ENCODE data around the gene PRKCH.

PRKCH gene

DNA sequence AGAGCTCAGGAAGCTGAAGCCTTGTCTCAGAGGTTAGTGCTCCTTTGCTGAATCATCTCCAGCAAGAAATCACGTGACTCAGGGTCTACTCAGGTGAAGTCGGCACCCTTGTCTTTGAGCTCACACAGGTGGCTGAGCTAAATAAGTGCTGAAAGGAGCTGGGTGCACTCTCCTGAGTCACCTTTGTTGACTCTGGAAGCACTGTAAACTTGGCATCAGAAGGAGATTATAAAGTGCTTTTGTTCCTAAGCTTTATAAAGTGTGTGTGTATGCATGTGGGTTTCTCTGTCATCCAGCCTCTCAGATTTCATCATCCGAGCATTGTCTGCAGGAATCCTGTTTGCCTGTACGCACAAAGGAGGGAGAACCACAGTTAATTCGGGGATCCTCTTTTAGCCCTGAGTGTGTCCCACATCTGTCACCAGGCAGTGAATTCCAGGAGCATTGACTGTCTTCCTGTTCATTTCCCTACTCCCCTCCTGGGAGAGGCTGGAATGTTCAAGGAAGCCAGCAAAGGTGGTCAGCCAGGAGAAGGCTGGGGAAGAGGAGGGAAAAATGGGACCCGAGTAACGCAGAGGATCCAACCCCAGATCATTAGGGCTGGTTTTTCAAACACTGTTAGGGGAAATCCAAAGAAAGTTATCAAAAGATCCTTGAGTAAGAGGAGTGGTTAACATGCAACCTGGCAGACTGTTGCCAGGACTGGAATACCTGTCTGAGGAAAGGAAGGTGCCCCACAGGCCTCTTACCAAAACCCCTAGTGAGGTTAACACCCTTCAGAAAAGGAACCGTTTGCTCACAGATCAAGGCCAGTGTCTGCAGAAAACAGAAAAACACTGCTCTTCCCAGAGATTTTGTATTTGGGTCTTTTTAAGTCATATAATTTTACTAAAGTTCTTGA is 216.4 kb downstream of the PRKCH start:
- peak; percentile 94 for DNase-seq

DNA sequence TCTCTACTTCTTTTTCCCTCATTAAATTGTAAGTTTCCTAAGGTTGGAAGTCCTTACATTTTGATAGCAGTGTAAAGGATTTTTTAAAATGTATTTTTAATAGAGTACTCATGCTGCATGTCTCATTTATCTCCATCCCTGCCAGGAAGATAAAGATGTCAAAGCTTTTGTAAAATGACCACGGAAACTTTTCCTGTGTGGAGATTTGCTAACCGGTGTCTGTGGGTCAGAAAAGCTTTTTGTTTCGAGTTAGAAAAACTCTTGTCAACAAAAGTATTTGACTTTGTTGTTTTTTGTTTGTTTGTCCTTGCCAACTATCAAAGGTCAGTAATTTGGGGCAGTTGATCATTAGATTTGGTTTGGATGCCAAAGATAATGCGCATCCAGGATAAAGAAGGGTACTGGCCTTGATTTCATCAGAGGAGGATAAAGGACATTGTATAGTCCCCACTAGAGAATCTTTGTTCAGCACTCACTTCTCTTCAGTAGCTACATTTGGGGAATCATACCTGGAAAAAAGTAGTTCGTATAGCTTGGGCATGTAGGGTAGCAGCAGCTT is 217.2 kb downstream of the PRKCH start:
- DNase-seq = no peak

- no peak for DNase-seq
These were observed 218.3 kb downstream of the PRKCH start for GRCh38 chr14:61539631-61540030.

DNA sequence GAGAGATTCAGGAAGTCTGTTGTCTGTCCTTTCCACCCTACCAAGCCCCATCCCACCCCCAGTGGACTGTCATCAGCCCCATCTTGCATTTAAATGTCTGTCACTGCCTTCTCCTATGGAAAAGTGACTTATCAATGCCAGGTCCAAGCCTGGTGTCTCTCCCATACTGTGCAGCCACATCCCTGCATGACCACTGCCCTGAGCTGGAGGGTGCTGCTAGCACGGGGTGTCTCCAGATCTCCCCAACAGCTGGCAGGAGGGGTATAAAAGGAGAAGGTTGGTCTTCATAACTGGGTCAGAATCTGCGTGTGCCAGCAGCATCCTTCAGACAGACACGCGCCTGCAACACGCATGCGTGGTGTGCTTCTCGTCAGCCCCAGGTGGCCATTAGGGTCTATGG is 219.6 kb downstream of the PRKCH start:
- DNase-seq = no peak

DNA sequence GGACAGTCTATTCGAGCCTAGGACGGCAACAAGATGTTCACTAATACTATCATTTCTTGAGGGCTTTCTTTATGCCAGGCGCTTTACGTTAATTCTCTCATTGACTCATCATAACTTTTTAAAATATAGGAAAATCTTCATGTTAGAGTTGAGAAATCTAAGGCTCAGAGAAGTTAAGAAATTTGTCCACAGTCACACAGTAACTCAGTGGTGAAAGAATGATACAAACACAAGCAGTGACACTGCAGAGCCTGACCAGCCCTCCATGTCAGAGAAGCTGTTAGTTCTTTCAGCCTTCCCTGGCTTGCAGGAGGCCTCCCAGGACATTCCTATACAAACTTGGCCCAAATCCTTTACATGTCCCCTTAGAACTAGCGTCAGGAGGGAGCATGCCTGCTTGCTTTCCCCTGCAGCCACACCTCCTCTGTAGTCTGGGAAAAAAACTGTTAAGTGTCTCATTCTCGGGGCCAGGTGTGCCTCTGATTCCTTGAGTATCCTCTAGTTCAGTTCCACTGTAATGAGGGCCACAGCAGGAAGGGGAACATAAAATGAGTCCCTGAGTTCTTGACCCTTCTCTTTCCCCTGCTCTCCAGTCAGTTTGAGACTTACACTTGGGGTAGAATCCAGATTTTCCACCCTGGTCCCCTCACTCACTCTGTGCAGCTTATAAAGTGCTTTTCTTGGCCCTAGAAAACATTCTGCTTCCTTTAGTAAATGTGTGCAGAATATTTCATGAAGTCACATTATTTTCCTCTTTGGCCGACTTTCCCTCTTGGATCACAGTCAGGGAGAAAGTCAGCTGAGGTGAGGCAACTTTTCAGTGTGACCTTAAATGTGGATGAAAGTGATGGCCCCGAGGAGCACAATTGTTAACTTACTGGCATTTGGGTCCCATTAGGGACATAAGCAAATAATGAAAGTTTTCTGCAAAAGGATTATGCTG is 221.7 kb downstream of the PRKCH start:
- DNase-seq = no peak

DNA sequence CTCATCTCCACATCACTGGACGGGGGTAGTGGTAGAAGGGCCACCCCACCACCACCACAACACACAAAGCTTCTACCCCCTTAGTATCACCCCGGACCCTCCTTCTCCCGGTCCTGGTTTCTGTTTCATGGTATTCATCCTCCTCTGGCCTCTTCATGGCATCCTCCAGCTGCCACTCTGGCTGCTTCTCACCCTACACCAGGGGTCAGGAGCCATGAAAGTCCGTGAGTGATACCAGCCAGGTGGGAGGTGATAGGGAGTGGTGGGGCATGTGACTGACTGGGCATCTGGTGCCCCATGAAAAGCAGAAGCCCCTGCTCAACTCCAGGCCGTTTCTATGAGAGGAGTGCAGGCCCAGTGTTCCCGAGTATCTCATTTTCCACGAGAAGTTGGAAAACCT is 222.6 kb downstream of the PRKCH start:
- no peak for DNase-seq

- no peak for DNase-seq
These were observed 223.3 kb downstream of the PRKCH start for GRCh38 chr14:61544448-61545330.

DNA sequence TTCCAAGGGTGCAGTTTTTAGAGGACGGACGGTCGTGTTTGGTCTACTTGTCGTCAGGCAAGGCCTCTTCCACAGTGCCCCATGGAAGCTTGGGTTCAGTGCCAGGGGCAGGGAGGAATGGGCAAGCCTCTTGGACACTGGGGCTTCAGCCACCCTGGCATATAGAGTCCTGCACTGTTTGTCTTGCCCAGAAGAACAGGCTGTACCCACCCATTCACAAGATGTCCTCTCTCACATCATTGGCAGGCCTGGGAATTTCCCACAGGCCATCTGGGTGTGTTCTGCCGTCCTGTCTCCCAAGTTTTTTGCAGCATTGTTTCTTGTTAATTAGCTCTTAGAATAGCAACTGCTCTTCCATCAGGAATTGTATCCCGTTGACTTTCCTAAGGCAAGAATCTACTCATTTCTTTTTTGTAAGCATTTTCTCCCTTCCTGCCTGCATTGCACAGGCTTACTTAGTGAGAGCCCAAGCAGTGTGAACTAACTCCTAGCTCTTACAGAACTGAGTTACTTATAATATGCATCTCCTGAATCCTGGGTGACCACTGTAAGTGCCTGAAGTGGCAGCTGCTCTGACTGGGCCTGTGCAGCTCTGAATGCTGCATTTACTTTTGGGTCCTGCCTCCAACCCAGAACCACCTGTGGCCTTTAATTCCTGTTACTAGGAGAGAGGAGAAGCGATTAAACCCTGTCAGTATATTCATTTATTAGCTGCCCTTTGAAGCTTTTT is 224.5 kb downstream of the PRKCH start:
- DNase-seq = no peak

DNA sequence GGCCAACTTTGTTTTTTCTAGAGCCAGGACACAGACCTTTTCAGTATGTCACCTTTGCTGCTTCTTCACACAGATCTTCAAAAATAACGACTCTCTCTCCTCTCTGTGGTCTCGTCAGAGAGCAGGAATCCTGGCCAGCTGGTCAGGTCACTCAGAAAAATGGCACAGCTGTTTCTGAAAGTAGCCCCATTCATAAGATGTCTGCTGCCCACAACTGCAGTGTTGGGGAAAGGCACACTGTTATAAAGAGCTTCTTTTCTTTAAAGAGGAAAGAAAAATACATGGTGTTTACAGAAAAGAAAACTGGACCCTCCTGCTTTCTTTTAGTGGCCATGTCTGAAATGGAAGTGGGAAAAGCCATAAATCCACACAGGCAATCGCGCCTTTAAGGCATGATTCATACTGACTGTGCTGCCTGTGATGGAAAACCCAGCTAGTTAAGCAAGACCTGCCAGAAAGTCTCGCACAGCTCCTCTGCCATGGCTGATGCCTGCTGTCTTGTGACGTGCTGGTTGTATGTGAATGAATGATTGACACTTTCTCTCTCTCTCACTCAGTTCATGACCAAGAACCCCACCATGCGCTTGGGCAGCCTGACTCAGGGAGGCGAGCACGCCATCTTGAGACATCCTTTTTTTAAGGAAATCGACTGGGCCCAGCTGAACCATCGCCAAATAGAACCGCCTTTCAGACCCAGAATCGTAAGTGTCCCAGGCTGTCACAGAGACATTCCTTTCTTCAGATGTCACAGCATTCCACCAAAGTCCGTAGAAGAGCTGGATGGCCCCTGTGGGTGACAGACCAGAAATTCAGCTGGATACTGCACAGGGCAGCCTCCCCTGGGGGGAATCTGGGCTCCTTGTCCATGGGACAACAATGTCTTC is 226.0 kb downstream of the PRKCH start:
- no peak for DNase-seq

DNA sequence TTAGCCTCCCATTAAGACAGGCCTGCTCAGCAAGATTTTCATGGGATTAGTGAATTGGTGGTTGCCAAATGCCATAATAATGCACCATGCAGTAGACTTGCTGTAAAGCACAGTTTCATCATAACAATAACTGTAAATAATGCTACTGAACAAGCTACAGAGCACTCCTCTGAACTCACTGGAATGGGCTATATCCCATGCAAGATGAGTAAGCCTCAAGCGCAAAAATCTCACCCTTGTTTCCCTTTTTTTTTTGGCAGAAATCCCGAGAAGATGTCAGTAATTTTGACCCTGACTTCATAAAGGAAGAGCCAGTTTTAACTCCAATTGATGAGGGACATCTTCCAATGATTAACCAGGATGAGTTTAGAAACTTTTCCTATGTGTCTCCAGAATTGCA is 228.0 kb downstream of the PRKCH start:
- no peak for DNase-seq

DNA sequence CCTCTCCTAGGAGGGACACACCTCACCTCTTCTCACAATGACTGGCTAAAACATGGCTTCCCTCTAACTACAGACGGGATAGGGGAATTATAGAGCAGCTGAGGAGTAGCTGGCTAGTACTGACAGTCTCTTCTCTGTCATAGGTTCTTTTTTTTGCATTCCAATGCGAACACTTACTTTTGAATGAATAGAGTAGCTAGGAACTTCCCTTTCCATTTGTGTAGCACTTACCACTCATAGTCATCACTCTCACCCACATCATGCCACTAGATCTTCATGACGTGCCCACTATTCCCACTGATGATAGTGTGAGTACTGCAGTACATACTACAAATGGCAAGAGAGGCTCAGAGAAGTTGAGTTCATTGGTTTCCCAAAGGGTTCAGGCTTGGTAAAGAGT is 230.0 kb downstream of the PRKCH start:
- no peak for DNase-seq

GRCh38 chr14:61552241-61552640 is 230.9 kb downstream of the PRKCH start:
- no peak for DNase-seq

- DNase-seq = no peak
These were observed 232.6 kb downstream of the PRKCH start for GRCh38 chr14:61553730-61554641.

DNA sequence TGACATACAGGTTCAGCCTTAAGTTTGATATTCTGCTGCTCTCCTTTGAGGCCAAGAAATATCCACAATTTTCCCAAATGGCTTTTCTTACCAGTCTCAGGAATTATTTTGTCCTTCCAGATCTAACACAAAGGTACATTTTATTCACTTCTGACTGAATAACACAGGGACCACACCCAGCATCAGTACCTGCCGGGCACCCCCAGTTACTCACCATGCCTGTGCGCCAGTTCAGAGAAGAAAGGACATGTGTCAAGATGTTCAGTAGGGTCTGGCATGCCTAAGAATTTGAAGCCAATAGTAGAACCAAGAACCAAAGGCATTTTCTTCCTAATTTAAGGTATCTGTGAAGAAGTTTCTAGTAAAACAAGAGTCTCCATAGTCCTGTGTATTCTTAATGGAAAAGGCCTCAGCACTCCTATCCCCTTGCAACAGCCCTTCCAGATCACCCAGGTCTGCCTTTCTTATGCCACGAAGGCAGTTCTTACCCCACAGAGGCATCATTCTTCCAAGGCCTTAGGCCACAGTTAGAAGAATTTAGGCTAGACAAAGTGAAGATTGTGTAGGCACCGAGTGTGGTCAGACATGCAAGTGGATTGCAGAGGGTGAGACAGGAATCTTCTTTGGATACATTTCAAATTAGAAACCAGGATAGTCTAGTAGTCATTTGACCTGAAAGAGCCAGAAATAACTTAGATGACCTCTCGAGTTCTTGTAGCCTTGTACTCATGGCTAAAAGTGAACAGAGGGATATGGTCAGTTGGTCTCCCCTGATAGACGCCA is 233.9 kb downstream of the PRKCH start:
- DNase-seq = no peak

GRCh38 chr14:61556455-61556854 is 235.1 kb downstream of the PRKCH start:
- no peak for DNase-seq

DNA sequence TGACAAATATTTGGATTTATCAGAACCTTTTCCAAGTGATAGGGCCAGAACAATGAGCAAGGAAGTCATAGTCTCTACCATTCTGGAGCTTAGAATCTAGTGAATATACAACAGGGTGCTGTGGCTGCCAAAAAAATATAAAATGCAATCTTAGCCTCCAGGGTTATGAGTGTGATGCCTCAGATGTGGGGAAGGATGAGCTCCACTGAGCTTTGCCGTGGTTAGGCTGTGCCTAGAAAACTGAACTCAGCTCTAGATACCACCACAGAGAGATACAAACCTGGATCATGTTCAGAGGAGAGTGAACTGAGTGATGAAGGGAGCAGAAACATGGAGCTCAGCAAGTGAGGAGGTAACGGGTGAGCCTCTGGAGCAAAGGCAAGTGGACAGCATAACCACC is 235.9 kb downstream of the PRKCH start:
- no peak for DNase-seq

DNA sequence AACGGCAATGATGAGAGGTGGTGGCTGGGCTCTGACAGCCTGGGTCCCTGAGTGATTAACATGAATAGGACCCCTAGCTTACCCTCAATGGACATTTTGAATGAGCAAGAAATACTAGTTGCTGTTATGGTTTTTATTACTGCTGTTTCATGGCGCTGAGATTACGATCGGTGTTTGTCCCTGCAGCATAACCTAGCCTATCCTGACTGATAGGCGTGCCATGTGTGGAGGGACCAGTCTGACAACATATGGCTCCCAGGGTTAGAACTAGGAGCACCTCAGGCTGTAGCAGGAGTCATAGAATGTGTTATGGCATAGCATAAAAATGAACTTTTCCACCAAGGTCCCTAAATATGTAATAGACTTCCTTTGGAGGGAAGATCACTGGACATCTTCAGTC is 236.5 kb downstream of the PRKCH start:
- DNase-seq = no peak

DNA sequence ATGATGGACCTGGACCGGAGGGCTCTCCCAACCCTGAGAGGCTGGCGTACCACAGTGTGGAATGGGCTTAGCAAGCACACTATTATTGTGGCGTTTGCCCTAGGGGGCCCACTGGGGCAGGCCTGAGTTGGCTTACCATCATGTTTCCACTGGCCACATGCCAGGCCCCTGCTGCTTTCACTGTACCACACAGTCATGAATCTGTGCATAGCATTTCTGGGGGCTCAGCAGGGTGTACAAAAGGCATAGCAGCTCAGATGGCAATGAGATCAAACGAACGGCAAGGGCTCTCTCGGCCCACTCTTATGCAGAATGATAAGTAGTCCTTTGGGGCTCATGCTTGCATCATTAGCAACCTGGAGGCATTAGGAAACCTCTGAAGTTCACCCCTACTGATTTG is 236.9 kb downstream of the PRKCH start:
- no peak for DNase-seq

All from DMS53 (cell line).